Measurements from ENCODE around the gene ZNF556.

Gene ZNF556

GRCh38 chr19:2867025-2867991, at the start of gene ZNF556:
ZNF556 (plus strand) TSS chr19:2867335; CDS start chr19:2867422, 87 bp downstream.
- no peak for DNase-seq

GRCh38 chr19:2819540-2820111, 47.5 kb upstream of the ZNF556 start, which contains the start of gene ZNF554:
ZNF554 (plus strand) TSS chr19:2819868; CDS start chr19:2820072, 204 bp downstream.
- peak; percentile 92 to 97 for DNase-seq

- no peak for DNase-seq
Observed at GRCh38 chr19:2820112-2820702, 46.9 kb upstream of the ZNF556 start.

- no peak for DNase-seq
Observed at GRCh38 chr19:2822846-2823245, 44.3 kb upstream of the ZNF556 start.

GRCh38 chr19:2823646-2824045, 43.5 kb upstream of the ZNF556 start:
- no peak for DNase-seq

GRCh38 chr19:2824129-2824528, 43.0 kb upstream of the ZNF556 start:
- no peak for DNase-seq

GRCh38 chr19:2827022-2827421, 40.1 kb upstream of the ZNF556 start:
- DNase-seq = no peak

GRCh38 chr19:2827840-2828489, 39.2 kb upstream of the ZNF556 start:
- no peak for DNase-seq

- no peak for DNase-seq
Observed at GRCh38 chr19:2834294-2834871, 32.8 kb upstream of the ZNF556 start.

- no peak for DNase-seq
Observed at GRCh38 chr19:2837430-2837829, 29.7 kb upstream of the ZNF556 start.

GRCh38 chr19:2840794-2841791, 26.0 kb upstream of the ZNF556 start, which contains the start of gene ZNF555:
ZNF555 (plus strand) TSS chr19:2841475; CDS start chr19:2841573, 98 bp downstream.
- DNase-seq = peak; percentile 99

- no peak for DNase-seq
Observed at GRCh38 chr19:2841855-2842574, 25.1 kb upstream of the ZNF556 start.

GRCh38 chr19:2845107-2845506, 22.0 kb upstream of the ZNF556 start:
- DNase-seq = no peak

- no peak for DNase-seq
Observed at GRCh38 chr19:2846180-2846894, 20.8 kb upstream of the ZNF556 start.

- no peak for DNase-seq
Observed at GRCh38 chr19:2847507-2847906, 19.6 kb upstream of the ZNF556 start.

GRCh38 chr19:2848616-2849015, 18.5 kb upstream of the ZNF556 start:
- DNase-seq = no peak

- DNase-seq = no peak
Observed at GRCh38 chr19:2850256-2850925, 16.7 kb upstream of the ZNF556 start.

- DNase-seq = no peak
Observed at GRCh38 chr19:2852598-2852997, 14.5 kb upstream of the ZNF556 start.

- no peak for DNase-seq
Observed at GRCh38 chr19:2853015-2853606, 14.0 kb upstream of the ZNF556 start.
